Left colon (tissue), 2 donors: ENCODE results near the gene GPR62. TPM values are rescaled to one million over a fixed set of nuclear protein-coding genes. Genes with fewer than 3 reads are reported as not detected.
"Not testable (repeated sequence)": the region's sequence is repeated elsewhere in the genome, so short reads cannot be mapped to it uniquely, and the experiment has no call there.

Experiments
- ATAC-seq: fragments of 200-7000 bp; cut with Tn5 transposase; one replicate; pipeline ENCODE4 v1.9.1; 2020; ENCODE audit warnings: mild to moderate bottlenecking, moderate library complexity
- DNase-seq, 2 donors: peaks; one replicate each; pipeline ENCODE4 v3.0.0-alpha.2; 2020
- intact Hi-C, 2 donors: fragments of 100-400 bp; cut with DNase I in 1 of 2; cut with micrococcal nuclease in 1 of 2; formaldehyde crosslinking; loops; one replicate each; pipeline versions ENCODE4 v1.11.2 to v1.14.0; 2022; cut with DNase I, micrococcal nuclease
- long read RNA-seq: library from polyadenylated mRNA; unstranded; transcript quantifications from one replicate; pipeline ENCODE4 v2.0.0, GENCODE V29; 2021
- total RNA-seq, 2 donors: library from RNA; stranded (reverse); fragmentation: NEBNext Ultra II Directional; extraction: Animal tissue kit (Norgen Biotek cat#: 25700); gene quantifications; one replicate each; pipeline ENCODE4 v1.2.1, GENCODE V29; 2021
- donor health status: DM: no; HTN: no; CAD: no.
- donor health status: DM: yes; HTN: yes; CAD: no.

GPR62 gene, protein sequence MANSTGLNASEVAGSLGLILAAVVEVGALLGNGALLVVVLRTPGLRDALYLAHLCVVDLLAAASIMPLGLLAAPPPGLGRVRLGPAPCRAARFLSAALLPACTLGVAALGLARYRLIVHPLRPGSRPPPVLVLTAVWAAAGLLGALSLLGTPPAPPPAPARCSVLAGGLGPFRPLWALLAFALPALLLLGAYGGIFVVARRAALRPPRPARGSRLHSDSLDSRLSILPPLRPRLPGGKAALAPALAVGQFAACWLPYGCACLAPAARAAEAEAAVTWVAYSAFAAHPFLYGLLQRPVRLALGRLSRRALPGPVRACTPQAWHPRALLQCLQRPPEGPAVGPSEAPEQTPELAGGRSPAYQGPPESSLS
- not detected for total RNA-seq
- long read RNA-seq = 0 reads

DNA sequence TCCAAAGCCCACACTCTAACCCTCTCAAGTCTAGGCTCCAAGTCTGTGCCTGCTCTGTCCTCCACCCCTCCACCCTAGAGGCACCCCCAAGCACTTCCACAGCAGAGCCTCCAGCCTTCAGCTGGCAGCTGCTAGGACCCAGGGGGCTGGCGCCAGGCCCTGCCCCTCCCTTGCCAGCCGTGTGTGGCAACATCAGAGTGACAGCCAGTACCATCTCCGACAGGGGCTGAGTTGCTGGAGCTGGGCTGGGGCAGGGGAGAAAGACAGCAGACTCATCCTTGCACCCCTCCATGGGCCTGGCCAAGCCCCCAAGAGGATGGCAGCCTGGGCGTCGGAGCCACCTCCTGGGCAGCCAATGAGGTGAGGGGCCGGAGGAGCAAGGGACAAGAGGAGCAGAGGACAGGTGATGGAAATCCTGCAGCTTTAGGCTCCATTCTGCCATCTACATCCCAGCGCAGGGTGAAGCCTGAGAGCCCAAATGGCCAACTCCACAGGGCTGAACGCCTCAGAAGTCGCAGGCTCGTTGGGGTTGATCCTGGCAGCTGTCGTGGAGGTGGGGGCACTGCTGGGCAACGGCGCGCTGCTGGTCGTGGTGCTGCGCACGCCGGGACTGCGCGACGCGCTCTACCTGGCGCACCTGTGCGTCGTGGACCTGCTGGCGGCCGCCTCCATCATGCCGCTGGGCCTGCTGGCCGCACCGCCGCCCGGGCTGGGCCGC lies at the start of gene GPR62:
GPR62 (plus strand) TSS at position 207 of the 718 bp plus-strand sequence; CDS start at position 479, 272 bp downstream.
- no peak for DNase-seq
- intact Hi-C loops = no loop called here
- ATAC-seq = no peak

DNA sequence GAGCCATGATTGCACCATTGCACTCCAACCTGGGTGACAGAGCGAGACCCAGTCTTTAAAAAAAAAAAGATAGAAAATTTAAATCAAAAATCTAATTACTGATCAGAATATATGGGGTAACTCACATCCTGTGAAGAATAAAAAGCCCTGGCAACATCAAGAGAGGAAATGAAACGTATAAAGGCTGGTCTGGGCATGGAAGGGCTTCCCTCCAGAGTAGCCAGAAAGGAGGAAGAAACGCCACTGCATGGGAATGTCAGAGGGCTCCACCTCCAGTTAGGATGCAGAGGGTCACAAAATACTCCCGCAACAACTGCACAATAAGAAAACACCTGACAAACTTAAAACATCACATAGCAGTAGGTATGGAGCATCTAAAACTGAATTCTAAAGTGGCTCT lies 47.2 kb upstream of the GPR62 start:
- intact Hi-C loops = no loop called here
- DNase-seq (no peak), ATAC-seq (no peak)

DNA sequence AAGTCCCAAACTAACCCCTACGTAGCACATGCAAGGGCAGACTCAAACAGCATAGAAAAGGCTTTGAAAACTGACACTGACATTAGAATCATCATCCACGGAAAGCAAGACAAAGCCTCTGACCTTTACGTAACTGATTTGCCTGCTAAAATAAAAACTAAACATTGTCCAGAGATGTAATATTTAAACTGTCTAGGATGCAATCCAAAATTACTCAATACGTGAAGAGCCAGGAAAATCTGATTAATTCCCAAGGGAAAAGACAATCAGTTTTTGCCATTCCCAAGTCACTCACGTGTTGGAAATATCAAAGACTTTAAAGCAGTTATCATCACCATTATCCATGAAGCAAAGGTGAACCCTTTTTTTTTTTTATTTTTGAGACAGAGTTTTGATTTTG lies 38.8 kb upstream of the GPR62 start:
- intact Hi-C loops = no loop called here
- ATAC-seq (no peak), DNase-seq (no peak)

DNA sequence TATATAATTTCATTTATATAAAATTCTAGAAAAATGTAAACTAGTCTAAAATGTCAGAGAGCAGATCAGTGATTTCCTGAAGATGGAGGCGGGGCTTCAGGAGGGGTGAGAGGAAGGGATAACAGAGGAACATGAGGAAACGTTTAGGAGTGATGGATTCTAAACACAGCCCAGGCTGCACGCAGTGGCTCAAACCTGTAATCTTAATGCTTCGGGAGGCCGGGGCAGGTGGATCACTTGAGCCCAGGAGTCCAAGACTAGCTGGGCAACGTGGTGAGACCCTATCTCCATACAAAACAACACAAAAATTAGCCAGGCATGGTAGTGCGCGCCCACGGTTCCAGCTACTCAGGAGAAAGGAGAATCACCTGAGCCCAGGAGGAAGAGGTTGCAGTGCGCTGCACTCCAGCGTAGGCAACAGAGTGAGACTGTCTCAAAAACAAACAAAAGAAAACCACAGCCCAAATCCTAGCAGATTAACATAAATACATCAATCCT lies 34.1 kb upstream of the GPR62 start:
- ATAC-seq (no peak), DNase-seq (no peak)
- intact Hi-C loops = no loop called here

DNA sequence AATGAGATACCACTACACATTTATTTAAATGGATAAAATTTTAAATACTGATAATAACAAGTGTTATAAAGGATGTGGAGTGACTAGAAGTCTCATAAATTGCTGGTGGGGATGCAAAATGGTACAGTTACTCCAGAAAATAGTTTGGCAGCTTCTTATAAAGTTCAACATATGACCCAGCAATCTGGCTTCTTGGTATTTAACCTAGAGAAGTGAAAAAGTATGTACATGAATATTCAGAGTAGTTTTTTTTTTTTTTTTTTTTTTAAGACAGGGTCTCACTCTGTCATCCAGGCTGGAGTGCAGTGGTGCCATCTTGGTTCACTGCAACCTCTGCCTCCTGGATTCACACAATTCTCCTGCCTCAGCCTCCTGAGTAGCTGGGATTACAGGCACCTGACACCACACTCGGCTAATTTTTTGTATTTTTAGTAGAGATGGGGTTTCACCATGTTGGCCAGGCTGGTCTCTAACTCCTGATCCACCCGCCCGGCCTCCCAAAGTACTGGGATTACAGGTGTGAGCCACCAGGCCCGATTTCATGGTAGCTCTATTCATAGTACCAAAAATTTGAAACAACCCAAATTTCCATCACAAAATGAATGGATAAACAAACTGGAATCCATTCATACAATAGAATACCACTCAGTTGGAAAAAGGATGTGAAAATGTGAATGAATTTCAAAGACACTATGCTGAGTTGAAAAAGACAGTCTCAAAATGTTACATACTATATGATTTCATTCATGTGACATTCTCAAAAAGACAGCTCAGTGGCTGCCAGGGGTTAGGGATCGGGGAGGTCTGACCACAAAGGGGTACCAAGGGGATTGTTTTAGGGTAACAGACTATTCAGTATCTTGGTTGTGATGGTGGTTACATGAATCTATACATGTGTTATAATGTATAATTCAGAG lies 27.9 kb upstream of the GPR62 start:
- ATAC-seq = no peak
- intact Hi-C loops = no loop called here

DNA sequence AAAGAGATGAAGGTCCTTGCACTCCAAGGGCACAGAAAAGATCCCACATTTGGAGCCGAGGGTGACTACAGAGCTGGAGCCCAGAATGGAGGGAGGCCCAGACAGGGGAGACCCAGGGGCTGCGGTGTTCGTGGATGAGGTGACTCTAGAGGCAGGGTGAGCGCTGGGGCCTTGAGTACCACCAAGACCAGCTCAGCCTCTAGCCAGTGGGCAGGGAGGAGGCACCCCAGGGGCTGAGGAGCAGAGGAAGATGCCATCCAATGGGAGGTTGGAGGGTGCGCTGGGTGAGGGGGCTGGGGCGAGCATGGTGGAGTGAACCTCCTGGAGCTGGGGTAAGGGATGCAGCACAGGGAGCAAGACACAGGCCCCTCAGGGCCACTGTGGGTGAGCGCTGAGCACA lies 26.7 kb upstream of the GPR62 start:
- no peak for ATAC-seq
- intact Hi-C loops = no loop called here
- no peak for DNase-seq

More for the DNA sequence above, 27.9 kb upstream of the GPR62 start:
- no peak for DNase-seq

DNA sequence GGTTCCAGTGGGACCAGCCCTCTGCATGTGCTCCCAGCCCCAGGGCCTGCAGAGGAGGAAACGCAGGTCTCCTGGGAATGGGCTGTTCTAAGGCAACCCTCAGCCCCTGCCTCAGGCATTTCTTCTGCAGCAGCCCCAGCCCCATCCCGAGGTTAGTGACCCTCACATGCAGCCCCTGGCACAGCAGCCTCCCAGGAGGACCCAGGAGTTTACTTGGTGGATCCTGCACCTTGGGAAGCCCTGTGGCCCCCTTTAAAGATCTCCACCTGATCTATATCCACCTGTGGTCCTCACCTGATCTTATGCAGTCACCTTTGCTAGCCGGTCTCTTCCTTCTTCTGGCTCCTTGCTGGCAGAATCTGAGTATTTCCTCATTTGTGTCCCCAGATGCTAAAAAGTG lies 26.2 kb upstream of the GPR62 start:
- DNase-seq, intact Hi-C loops, ATAC-seq: not testable (repeated sequence)

DNA sequence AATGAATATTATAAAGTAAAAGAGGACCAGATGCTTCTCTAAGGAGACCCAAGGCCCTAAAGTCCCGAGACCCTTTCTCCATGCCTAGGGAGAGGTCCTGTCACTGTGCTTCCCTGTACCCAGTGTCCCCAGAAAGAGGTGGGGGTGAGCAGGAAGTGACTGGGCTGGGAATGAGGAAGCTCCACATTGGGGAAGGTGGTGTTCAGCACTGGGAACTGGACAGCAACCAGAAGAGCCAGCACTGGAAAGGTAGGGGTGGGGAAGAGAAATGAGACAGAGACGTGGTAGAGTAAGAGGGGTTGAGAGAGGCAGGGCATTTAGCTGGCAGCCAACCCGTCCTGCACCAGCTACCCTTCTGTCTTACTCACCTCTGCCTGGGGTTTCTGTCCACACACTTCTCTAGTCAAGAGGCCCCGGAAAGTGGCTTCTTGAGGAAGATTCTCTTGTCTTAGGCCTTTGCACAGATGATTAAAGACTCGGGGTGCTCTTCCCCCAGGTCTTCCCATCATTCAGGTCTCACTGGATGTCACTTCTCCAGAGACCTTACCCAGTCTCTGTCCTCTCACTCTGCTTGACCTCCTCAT lies 25.7 kb upstream of the GPR62 start:
- intact Hi-C loops = no loop called here
- ATAC-seq (peak; percentile 58), DNase-seq (no peak)

DNA sequence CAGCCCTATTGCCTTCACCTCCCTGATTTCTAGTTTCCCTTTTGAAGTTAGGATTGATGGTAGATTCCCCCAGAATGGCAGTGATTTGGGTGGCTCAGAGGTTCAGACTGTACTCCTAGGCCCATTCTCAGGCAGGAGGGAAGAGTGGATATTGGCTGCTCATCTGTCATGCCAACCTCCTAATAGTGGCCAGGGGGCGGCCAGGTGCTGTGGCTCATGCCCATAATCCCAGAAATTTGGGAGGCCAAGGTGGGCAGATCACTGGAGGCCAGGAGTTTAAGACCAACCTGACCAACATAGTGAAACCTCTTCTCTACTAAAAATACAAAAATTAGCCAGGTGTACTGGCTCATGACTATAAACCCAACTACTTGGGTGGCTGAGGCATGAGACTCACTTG lies 24.7 kb upstream of the GPR62 start:
- ATAC-seq (no peak), DNase-seq (no peak)
- intact Hi-C loops = no loop called here

DNA sequence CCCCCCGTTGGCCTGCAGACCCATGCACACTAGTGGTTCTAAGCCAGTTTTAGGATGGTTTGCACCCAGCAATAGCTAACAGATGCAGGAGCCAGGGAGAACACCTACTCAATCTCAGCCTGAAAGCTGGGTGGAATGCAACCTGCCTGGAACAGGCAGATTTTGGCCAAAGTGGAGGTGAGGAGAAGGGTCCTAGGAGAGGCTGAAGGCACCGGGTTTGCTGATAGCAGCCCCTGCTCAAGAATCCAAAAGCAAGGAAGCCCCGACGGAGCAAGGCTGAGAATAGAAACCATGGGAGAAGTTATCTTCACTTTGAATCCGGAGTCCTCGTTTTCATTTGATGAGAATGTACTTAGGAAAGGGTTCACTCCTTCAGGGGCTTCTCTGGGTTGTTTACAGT lies 23.4 kb upstream of the GPR62 start:
- ATAC-seq = no peak
- no peak for DNase-seq
- intact Hi-C loops = no loop called here

DNA sequence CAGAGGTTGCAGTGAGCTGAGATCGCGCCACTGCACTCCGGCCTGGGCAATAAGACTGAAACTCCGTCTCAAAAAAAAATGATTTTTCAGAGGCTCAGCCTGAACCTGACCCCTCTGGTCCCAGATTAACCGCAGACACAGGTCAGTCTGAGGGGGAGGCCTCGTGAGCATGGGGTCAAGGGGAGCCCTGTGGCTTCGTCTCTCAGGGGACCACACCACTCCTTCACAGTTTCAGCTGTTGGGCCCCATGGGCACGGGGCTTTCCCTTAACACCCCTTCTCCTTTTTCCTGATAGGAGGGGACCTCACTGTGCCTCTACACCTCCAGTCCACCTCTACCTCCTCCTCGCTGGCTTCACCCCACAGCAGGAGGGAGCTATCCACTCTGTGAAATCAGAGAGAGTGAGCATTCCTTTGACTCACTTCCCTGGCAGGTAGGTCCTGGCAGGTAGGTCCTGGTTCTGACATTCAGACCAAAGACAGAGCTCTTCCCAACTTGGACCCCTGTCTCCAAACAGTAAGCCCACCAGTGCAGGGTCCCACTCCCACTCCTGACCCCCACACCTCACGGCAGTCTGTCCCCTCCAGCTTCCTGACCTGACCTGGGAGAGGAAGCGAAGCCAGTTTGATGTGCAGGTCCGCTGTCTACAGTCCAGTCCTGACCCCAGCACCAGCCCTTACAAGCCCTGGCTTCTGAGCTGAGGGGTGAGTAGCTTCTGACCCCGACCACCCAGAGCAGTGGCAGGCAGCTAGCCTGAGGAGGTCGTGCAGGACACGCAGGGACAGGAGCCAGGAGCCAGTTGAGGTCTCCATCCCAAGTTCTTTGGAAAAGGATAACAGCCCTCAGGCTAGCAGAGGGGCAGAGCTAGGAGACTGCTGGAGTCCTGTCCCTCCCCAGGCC lies 22.5 kb upstream of the GPR62 start:
- intact Hi-C loops = no loop called here
- ATAC-seq (no peak), DNase-seq (no peak)

DNA sequence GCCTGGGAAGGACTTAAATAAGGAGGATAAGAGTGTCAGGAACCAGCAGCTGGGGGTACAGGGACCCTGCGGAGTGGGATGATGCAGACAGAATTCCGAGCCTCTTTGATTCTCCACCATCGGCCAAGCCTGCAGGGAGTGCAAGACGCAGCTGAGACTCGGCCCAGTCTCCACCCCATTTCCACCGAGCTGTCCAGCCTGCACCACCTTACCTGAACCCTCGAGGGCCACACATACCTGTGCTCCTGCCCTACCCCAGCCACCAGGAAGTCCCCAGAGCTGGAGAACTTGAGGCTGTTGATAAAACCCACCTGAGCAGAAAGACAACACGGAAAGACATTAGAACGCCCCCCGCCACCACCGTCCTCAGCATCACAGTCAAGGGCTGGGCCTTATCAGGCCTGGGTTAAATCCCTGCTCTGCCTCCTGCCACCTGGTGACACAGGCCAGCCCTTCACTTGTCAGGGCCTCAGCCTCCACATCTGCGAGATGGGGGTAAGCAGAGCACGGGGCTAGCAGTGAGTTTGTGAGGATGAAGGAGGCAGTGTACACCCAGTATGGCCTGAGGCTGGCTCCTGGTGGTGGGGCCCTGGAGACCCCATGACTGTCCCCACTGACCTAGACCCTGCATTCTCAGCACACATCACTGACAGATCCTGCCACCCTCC lies 21.6 kb upstream of the GPR62 start:
- DNase-seq (no peak), ATAC-seq (no peak)
- intact Hi-C loops = no loop called here

DNA sequence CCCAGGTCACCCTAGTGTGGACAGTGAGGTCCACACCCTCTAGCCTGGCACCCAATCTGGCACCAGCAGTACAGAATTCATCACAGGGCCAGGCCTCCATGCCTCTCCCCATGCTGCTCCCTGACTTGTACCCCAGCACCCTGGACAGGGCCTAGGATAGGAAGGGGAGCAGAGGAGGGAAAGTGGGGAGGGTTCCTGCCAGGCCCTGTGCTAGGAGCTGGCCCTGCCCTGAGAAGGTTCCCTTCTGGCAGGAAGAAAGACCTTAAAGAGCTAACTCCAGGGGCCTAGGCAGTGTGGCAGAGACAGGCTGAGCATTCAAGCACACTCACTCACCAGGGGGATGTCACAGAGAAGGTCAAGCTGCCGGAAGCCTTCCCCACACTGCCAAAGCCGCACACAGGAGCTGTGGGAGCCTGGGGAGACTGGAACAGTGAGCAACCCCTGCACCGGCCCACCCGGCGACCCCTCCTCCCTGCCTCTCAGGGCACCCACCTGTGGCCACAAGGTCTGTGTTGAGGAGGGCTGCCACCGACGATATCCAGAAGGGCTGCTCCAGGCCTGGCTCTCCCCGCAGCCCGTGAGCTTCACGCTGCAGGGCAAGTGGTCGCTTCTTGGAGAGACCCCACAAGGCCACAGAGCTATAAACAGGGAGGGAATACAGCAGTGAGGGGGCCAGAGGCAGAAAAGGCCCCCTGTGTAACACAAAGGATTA lies 20.9 kb upstream of the GPR62 start:
- no peak for ATAC-seq

DNA sequence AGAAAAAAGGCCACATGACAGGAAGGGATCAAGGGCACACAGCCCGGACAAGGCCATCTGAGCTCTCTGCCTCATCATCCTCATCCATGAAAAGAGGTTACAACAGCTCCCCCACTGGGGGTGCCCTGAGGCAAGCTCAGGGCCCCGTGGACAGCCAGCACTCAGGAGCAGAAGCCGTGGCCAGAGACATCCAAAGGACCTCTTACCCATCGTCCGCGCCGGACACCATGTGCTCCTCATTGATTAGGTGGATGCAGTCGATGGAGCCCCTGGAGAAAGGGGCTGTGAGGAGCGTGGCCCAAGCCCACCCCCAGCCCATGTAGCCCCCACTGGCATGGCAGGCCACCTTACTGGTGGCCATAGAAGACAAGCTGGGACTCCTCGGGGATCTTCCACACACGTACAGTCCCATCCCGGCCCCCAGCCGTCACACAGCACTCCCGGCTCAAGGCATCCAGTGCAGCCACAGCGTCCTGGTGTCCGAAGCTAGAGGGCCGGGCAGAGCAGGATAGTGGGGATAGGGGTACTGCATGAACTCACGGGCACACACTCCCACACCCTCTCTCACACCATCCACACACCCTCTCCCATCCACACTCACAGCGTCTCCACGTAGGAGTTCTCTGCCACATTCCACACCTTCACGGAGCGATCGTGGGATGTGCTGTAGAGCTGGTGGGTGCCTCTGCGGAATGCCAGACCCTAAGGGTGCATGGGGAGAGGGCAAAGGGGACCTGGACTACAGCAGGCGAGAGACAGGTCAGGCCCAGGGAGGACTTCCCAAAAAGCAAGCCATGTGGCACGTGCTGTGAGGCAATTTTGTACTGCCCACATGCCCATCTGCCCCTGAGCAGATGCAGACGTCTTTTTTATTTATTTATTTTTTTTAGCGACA lies 19.9 kb upstream of the GPR62 start:
- intact Hi-C loops = no loop called here
- DNase-seq = no peak

More for the DNA sequence above, 20.9 kb upstream of the GPR62 start:
- intact Hi-C loops = no loop called here
- DNase-seq = no peak

DNA sequence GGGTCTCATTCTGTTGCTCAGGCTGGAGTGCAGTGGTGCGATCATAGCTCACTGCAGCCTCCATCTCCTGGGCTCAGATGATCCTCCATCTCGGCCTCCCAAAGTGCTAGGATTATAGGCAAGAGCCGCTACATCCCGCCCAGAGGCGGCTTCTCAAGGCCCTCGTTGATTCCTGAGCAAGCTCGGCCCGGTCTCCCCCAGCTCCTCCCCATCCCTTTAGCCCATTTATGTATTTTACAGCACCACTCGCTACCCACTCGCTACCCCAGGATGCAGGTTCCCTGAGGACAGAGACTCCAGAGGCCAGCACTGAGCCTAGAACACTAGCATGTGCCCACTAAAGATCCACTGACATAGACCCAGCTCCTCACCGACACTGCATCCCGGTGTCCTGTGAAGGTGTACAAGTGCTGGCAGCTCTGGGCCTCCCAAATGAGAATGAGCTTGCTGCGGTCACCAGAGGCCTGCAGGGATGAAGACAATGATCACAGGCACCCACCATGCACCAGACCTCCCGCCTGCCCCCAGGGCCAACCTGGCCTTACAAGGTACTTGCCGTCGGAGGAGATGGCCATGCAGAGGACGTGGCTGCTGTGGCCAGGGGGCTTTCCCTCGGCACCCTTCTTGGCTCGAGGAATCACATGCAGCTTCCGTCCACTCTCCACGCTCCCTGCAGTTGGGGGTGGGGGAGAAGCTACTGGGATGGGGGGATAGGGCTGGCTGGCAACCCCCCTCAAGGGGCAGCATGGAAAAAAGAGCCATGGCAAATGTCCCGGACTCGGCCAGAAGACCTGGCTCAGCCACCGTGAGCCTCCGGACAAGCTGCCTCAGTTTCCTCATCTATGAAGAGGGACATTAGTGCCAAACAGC lies 19.1 kb upstream of the GPR62 start:
- no peak for DNase-seq
- ATAC-seq = no peak
- intact Hi-C loops = no loop called here

More for the DNA sequence above, 19.9 kb upstream of the GPR62 start:
- ATAC-seq = no peak
